PC-9 (cell line): ENCODE measurements around the gene GGNBP2. TPM values are rescaled to one million over a fixed set of nuclear protein-coding genes. Genes with fewer than 3 reads are reported as not detected.

Experiments
- BruUV-seq: library from RNA; stranded (reverse); fragments of 400-500 nt; replicated peaks from 2 replicates; lab custom pipeline; 2021; lab: Mats Ljungman, UMichigan
- CTCF ChIA-PET: fragments of 300-600 bp; sonication (Branson Sonifier 250); formaldehyde crosslinking; loops from one replicate; lab custom pipeline; 2022; ENCODE audit warnings: antibody characterized with exemption; lab: Charles Lee
- POLR2A ChIA-PET: fragments of 300-600 bp; sonication (Branson Sonifier 250); formaldehyde crosslinking; loops from one replicate; lab custom pipeline; 2022; ENCODE audit warnings: antibody characterized with exemption; ENCODE audit not compliant: unreplicated experiment; lab: Charles Lee
- DNase-seq, 2 experiments: peaks; one replicate each; pipeline versions ENCODE4 v3.0.0 to v3.0.0-alpha.2; 2015 to 2022; ENCODE audit warnings: mixed read lengths in 1 of 2
- H2AFZ ChIP-seq: fragments of 200-600 bp; sonication (generic); 2 replicates; pipeline ENCODE4 v1.8.1; 2017; ENCODE audit warnings: antibody characterized with exemption
- H3F3A ChIP-seq: fragments of 200-600 bp; sonication (generic); 2 replicates; pipeline ENCODE4 v1.8.1; 2017; ENCODE audit warnings: antibody characterized with exemption, mild to moderate bottlenecking, low read depth; ENCODE audit not compliant: insufficient read depth
- H3K27ac ChIP-seq: fragments of 200-600 bp; sonication (generic); 2 replicates; pipeline ENCODE4 v1.6.1; 2016; ENCODE audit warnings: mixed run types
- H3K27me3 ChIP-seq: fragments of 200-600 bp; sonication (generic); 2 replicates; pipeline ENCODE4 v1.6.1; 2016; ENCODE audit warnings: low read depth, mixed run types; ENCODE audit not compliant: insufficient read depth
- H3K36me3 ChIP-seq: fragments of 200-600 bp; sonication (generic); 2 replicates; pipeline ENCODE4 v1.6.1; 2016; ENCODE audit warnings: low read depth, mixed run types
- H3K4me1 ChIP-seq: fragments of 200-600 bp; sonication (generic); replicated peaks from 2 replicates; pipeline ENCODE4 v1.6.1; 2016; ENCODE audit warnings: mixed run types; ENCODE audit not compliant: insufficient read depth
- H3K4me2 ChIP-seq: fragments of 200-600 bp; sonication (generic); 2 replicates; pipeline ENCODE4 v1.6.1; 2017; ENCODE audit warnings: mixed run types
- H3K4me3 ChIP-seq: fragments of 200-600 bp; sonication (generic); 2 replicates; pipeline ENCODE4 v1.6.1; 2016; ENCODE audit warnings: mixed run types
- H3K79me2 ChIP-seq: fragments of 200-600 bp; sonication (generic); 2 replicates; pipeline ENCODE4 v1.6.1; 2017; ENCODE audit warnings: low read depth, mixed run types
- H3K9me2 ChIP-seq: fragments of 200-600 bp; sonication (generic); 2 replicates; pipeline ENCODE4 v1.8.1; 2017; ENCODE audit warnings: mild to moderate bottlenecking; ENCODE audit not compliant: insufficient read depth
- H3K9me3 ChIP-seq: fragments of 200-600 bp; sonication (generic); 2 replicates; pipeline ENCODE4 v1.8.1; 2016; ENCODE audit warnings: low read depth; ENCODE audit not compliant: insufficient read depth
- H4K20me1 ChIP-seq: fragments of 200-600 bp; sonication (generic); 2 replicates; pipeline ENCODE4 v1.8.1; 2017; ENCODE audit not compliant: insufficient read depth
- CTCF ChIP-seq: fragments of 200-600 bp; sonication (generic); conservative IDR thresholded peaks from 2 replicates; pipeline ENCODE4 v1.6.1; 2017; ENCODE audit warnings: mixed run types, antibody characterized with exemption, mild to moderate bottlenecking, moderate library complexity
- EZH2 ChIP-seq: fragments of 200-600 bp; sonication (generic); IDR thresholded peaks from 2 replicates; pipeline ENCODE4 v1.8.0; 2017; ENCODE audit warnings: antibody characterized with exemption, low read depth
- intact Hi-C: fragments of 100-400 bp; cut with micrococcal nuclease; formaldehyde crosslinking; loops from one replicate; pipeline ENCODE4 v1.10.0; 2022; ENCODE audit not compliant: unreplicated experiment
- total RNA-seq: library from RNA; stranded (reverse); gene quantifications from 2 replicates; pipeline ENCODE4 v1.2.3, GENCODE V29; 2021

GGNBP2 gene
- total RNA-seq, 1 experiment from 2014 or later, result 51.4 TPM

GRCh38 chr17:36534840-36535668 lies 9.7 kb upstream of the GGNBP2 start, which contains the start of the genes MYO19 and PIGW:
Gene MYO19, minus strand, starts transcription at chr17:36534868. Its CDS starts 2,330 bp downstream, at chr17:36532538.
Gene PIGW, plus strand, starts transcription at chr17:36534987. Its CDS starts 2,115 bp downstream, at chr17:36537102.
- POLR2A ChIA-PET, result interaction anchor here (0.6 to 1.0 kb wide), 3 partner anchors 10 to 803 kb away, joined by 3 to 5 read pairs (median 3); partner anchors contain the start of genes GGNBP2 and RASL10B
- H3K4me1 ChIP-seq, result peaks cover 15% of the 10 kb centered on the region; the same call in 1 of the 2 replicates
- H4K20me1 ChIP-seq, result no peaks in the 10 kb centered on the region
- peak within 1 kb of the TSS; percentile 98 for H2AFZ ChIP-seq
- peaks cover 5% of the 10 kb centered on the region; the same call in 1 of the 2 replicates for H3K36me3 ChIP-seq
- peak; percentile 82 to 93 for DNase-seq
- no peaks in the 10 kb centered on the region for H3K9me2 ChIP-seq
- no TSS peak for BruUV-seq
- no peaks in the 10 kb centered on the region for H3K9me3 ChIP-seq
- intact Hi-C loops, result loop anchor here (1.0 to 2.0 kb wide), 2 partner anchors 9 to 48 kb away; partner anchors contain the start of genes GGNBP2 and ZNHIT3
- CTCF ChIA-PET, result no interaction called here
- TF ChIP-seq CTCF (no peak), EZH2 (no peak)
- H3K27me3 ChIP-seq, result no peaks in the 10 kb centered on the region
- H3K27ac ChIP-seq, result peak within 1 kb of the TSS; percentile 91
- H3K79me2 ChIP-seq, result peaks cover 49% of the 10 kb centered on the region
- H3K4me2 ChIP-seq, result peak within 1 kb of the TSS; percentile 94
- peak within 1 kb of the TSS; percentile 99 for H3K4me3 ChIP-seq
- H3F3A ChIP-seq, result peaks cover 22% of the 10 kb centered on the region; the same call in 1 of the 2 replicates

- Histone ChIP-seq H3K79me2 (peaks cover 49% of the 10 kb centered on the region), H3K4me2 (peak overlapping the region; percentile 94), H3F3A (peaks cover 22% of the 10 kb centered on the region; the same call in 1 of the 2 replicates), H3K27me3 (no peaks in the 10 kb centered on the region), H3K4me3 (peak overlapping the region; percentile 99), H3K9me3 (no peaks in the 10 kb centered on the region), H4K20me1 (no peaks in the 10 kb centered on the region), H3K4me1 (peaks cover 15% of the 10 kb centered on the region; the same call in 1 of the 2 replicates), H3K9me2 (no peaks in the 10 kb centered on the region), H2AFZ (peak overlapping the region; percentile 98), H3K27ac (peak overlapping the region; percentile 91), H3K36me3 (peaks cover 5% of the 10 kb centered on the region; the same call in 1 of the 2 replicates)
- TF ChIP-seq CTCF, result no peak
- no peak for TF ChIP-seq EZH2
- no peak for DNase-seq
- CTCF ChIA-PET, result no interaction called here
- BruUV-seq, result TSS peak; percentile 52
- POLR2A ChIA-PET, result interaction anchor here (0.6 to 1.0 kb wide), 3 partner anchors 9 to 804 kb away, joined by 3 to 5 read pairs (median 3); partner anchors contain the start of genes GGNBP2 and RASL10B
- intact Hi-C loops, result loop anchor here (1.0 to 2.0 kb wide), 2 partner anchors 9 to 49 kb away; partner anchors contain the start of genes GGNBP2 and ZNHIT3
Observed at GRCh38 chr17:36535669-36536081, 9.0 kb upstream of the GGNBP2 start.

GRCh38 chr17:36540696-36541095 lies 4.0 kb upstream of the GGNBP2 start:
- TF ChIP-seq CTCF, result no peak
- no peak for TF ChIP-seq EZH2
- Histone ChIP-seq H4K20me1 (no peaks in the 10 kb centered on the region), H2AFZ (no peak overlapping the region), H3K4me1 (peaks cover 17% of the 10 kb centered on the region), H3K4me3 (no peak overlapping the region), H3K9me2 (no peaks in the 10 kb centered on the region), H3K4me2 (no peak overlapping the region), H3K79me2 (peaks cover 53% of the 10 kb centered on the region), H3K36me3 (peaks cover 5% of the 10 kb centered on the region; the same call in 1 of the 2 replicates), H3K27me3 (no peaks in the 10 kb centered on the region), H3K27ac (no peak overlapping the region), H3K9me3 (no peaks in the 10 kb centered on the region), H3F3A (peaks cover 37% of the 10 kb centered on the region)
- POLR2A ChIA-PET, result no interaction called here
- BruUV-seq, result no TSS peak
- CTCF ChIA-PET, result no interaction called here
- no peak for DNase-seq
- intact Hi-C loops, result no loop called here
